ENCODE data around the gene NTSR1. TPM values are rescaled to one million over a fixed set of nuclear protein-coding genes. Genes with fewer than 3 reads are reported as not detected.

NTSR1 gene
- total RNA-seq, 1 donor from 2014 or later: not detected

GRCh38 chr20:62742550-62742949 is 33.9 kb downstream of the NTSR1 start:
- H3K4me1 Mint-ChIP-seq: peaks cover 10% of the 10 kb centered on the region
- H3K4me3 Mint-ChIP-seq: no peak overlapping the region
- TF ChIP-seq, protein P1, sequence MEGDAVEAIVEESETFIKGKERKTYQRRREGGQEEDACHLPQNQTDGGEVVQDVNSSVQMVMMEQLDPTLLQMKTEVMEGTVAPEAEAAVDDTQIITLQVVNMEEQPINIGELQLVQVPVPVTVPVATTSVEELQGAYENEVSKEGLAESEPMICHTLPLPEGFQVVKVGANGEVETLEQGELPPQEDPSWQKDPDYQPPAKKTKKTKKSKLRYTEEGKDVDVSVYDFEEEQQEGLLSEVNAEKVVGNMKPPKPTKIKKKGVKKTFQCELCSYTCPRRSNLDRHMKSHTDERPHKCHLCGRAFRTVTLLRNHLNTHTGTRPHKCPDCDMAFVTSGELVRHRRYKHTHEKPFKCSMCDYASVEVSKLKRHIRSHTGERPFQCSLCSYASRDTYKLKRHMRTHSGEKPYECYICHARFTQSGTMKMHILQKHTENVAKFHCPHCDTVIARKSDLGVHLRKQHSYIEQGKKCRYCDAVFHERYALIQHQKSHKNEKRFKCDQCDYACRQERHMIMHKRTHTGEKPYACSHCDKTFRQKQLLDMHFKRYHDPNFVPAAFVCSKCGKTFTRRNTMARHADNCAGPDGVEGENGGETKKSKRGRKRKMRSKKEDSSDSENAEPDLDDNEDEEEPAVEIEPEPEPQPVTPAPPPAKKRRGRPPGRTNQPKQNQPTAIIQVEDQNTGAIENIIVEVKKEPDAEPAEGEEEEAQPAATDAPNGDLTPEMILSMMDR (conservative IDR thresholded peaks at IDR 0.05): no peak
- no peak overlapping the region for H3K27ac Mint-ChIP-seq (ENCODE audit: unreplicated experiment)
- no peaks in the 10 kb centered on the region for H3K36me3 Mint-ChIP-seq (ENCODE audit: low read depth)
- H3K9me3 Mint-ChIP-seq: no peaks in the 10 kb centered on the region
- H3K27me3 Mint-ChIP-seq (ENCODE audit: low read depth): peaks cover 18% of the 10 kb centered on the region
- DNase-seq (ENCODE audit: low read depth, low spot score): no peak

GRCh38 chr20:62742979-62743776 is 34.5 kb downstream of the NTSR1 start:
- peaks cover 10% of the 10 kb centered on the region for H3K4me1 Mint-ChIP-seq

DNA sequence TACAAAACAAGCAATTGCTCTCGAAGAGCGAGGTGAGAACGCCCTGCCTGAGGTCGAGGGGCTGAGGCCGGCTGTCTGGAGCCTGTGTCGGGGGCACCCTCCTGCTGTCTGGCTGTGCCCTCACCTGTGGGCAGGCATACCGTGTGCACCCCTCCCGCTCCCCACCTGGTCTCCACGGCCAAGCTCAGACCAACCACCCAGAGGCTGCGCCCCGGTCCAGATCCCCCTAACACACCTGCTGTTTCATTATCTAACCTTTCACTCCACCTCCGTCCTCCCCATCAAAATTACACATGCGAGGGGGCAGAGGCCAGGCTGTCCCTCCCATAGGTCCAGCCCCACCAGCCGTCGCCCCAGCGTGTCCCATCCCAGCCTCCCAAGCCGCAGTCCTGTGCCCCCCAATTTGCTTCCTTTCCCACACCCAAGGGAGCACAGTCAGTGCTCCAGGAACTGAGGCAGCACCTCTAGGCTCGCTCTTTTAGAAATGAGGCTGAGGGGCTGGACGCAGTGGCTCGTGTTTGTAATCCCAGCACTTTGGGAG is 35.2 kb downstream of the NTSR1 start:
- H3K4me3 Mint-ChIP-seq: no peak overlapping the region
- no peak overlapping the region for H3K27ac Mint-ChIP-seq (ENCODE audit: unreplicated experiment)
- TF ChIP-seq, protein P1 (conservative IDR thresholded peaks at IDR 0.05): no peak
- H3K9me3 Mint-ChIP-seq: no peaks in the 10 kb centered on the region
- H3K36me3 Mint-ChIP-seq (ENCODE audit: low read depth): no peaks in the 10 kb centered on the region
- H3K27me3 Mint-ChIP-seq (ENCODE audit: low read depth): peaks cover 18% of the 10 kb centered on the region
- no peak for DNase-seq (ENCODE audit: low read depth, low spot score)
- H3K4me1 Mint-ChIP-seq: peaks cover 10% of the 10 kb centered on the region

More at GRCh38 chr20:62742979-62743776, 34.5 kb downstream of the NTSR1 start:
- no peak overlapping the region for H3K27ac Mint-ChIP-seq (ENCODE audit: unreplicated experiment)
- no peaks in the 10 kb centered on the region for H3K9me3 Mint-ChIP-seq
- peaks cover 18% of the 10 kb centered on the region for H3K27me3 Mint-ChIP-seq (ENCODE audit: low read depth)
- no peak overlapping the region for H3K4me3 Mint-ChIP-seq
- no peak for DNase-seq (ENCODE audit: low read depth, low spot score)
- TF ChIP-seq, protein P1 (conservative IDR thresholded peaks at IDR 0.05): no peak
- no peaks in the 10 kb centered on the region for H3K36me3 Mint-ChIP-seq (ENCODE audit: low read depth)

DNA sequence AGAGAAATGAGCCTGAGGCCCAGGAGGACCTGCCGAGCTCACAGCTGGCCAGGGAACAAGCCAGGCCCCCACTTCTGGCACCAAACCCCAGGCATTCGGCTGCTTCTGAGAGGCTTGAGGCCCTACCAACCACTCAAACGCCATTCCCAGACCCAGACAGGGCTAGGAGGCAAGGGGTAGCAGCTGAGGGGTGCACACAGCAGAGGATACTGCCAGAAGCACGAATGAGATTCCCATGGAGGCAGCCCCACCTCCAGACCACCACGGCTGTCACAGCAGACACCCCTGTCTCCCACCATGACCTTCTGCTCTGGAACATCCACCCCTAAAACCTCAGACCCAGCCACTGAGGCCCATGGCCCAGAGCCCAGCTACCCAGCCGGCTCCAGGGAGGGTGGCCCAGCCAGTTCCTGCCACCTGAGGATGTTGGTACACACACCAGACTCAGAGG is 36.1 kb downstream of the NTSR1 start:
- Mint-ChIP-seq H3K27ac (ENCODE audit: unreplicated experiment) (no peak overlapping the region), H3K4me3 (no peak overlapping the region), H3K36me3 (ENCODE audit: low read depth) (no peaks in the 10 kb centered on the region), H3K4me1 (peaks cover 10% of the 10 kb centered on the region), H3K27me3 (ENCODE audit: low read depth) (peaks cover 18% of the 10 kb centered on the region), H3K9me3 (no peaks in the 10 kb centered on the region)
- no peak for DNase-seq (ENCODE audit: low read depth, low spot score)
- TF ChIP-seq, protein P1 (conservative IDR thresholded peaks at IDR 0.05): no peak

DNA sequence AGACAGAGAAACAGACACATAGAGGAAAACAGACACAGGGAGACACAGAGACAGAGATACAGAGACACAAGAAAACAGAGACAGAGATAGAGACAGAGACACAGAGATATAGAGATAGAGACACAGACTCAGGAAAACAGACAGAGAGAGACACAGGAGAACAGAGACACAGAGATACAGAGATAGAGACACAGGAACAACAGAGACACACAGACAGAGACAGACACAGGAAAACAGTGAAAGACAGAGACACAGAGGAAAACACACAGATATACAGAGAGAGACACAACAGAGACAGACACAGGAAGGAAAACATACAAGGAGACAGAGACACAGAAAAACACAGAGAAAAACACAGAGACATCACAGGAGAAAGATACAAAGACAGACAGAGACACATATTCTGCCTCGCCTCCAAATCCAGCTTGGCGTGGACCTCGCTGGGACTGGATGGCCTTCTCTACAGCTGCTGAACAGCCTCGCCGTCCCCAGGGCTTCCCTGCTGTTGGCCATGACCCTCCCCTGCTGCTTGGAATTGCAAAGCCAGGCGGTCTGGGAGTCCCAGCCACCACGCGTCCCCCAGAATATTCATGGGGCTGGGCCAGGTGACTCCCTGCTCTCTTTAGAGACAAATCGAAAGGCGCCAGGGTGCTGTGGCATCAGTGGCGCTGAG is 36.8 kb downstream of the NTSR1 start:
- H3K4me1 Mint-ChIP-seq: peaks cover 3% of the 10 kb centered on the region
- H3K27me3 Mint-ChIP-seq (ENCODE audit: low read depth): peaks cover 13% of the 10 kb centered on the region
- H3K36me3 Mint-ChIP-seq (ENCODE audit: low read depth): no peaks in the 10 kb centered on the region
- no peak overlapping the region for H3K27ac Mint-ChIP-seq (ENCODE audit: unreplicated experiment)
- H3K4me3 Mint-ChIP-seq: no peak overlapping the region
- no peak for DNase-seq (ENCODE audit: low read depth, low spot score)
- TF ChIP-seq, protein P1 (conservative IDR thresholded peaks at IDR 0.05): no peak
- no peaks in the 10 kb centered on the region for H3K9me3 Mint-ChIP-seq
